ENCODE data around the gene SH3D19.

- TF ChIP-seq EZH2phosphoT487 (IDR thresholded peaks at IDR 0.05; ENCODE audit: low read depth, severe bottlenecking, unreplicated experiment) (no peak), CTCF (IDR thresholded peaks at IDR 0.05; ENCODE audit: poor library complexity) (no peak)
These were observed 23.0 kb downstream of the SH3D19 start for GRCh38 chr4:151302432-151302831.

All from hepatocyte (in vitro differentiated cells).